NCI-H1436 treated with DMSO at 0.1 percent for 48 hours (cell line): ENCODE data around the gene CNGA4.

Experiments used
- DNase-seq: peaks from one replicate; lab custom pipeline; 2025; lab: John Stamatoyannopoulos, UW

Gene CNGA4

GRCh38 chr11:6238902-6239301, at the start of gene CNGA4:
CNGA4 (plus strand) TSS chr11:6239089; CDS start chr11:6239207, 118 bp downstream.
- DNase-seq, result peak; percentile 94

- no peak for DNase-seq
Measured at GRCh38 chr11:6191742-6192141, 47.1 kb upstream of the CNGA4 start.

GRCh38 chr11:6194065-6194581, 44.8 kb upstream of the CNGA4 start:
- DNase-seq, result no peak

GRCh38 chr11:6196396-6196795, 42.5 kb upstream of the CNGA4 start:
- no peak for DNase-seq

- DNase-seq, result no peak
Measured at GRCh38 chr11:6197466-6198200, 41.3 kb upstream of the CNGA4 start.

GRCh38 chr11:6199174-6199810, 39.6 kb upstream of the CNGA4 start, which contains the start of gene OR52W1:
OR52W1 (plus strand) TSS chr11:6199224; CDS start chr11:6199224, 0 bp downstream.
- DNase-seq, result no peak

- no peak for DNase-seq
Measured at GRCh38 chr11:6200975-6201374, 37.9 kb upstream of the CNGA4 start.

- no peak for DNase-seq
Measured at GRCh38 chr11:6201481-6201880, 37.4 kb upstream of the CNGA4 start.

- no peak for DNase-seq
Measured at GRCh38 chr11:6202041-6202440, 36.8 kb upstream of the CNGA4 start.

GRCh38 chr11:6203327-6203726, 35.6 kb upstream of the CNGA4 start:
- no peak for DNase-seq

- no peak for DNase-seq
Measured at GRCh38 chr11:6204706-6205105, 34.2 kb upstream of the CNGA4 start.

GRCh38 chr11:6205366-6205765, 33.5 kb upstream of the CNGA4 start, which contains the start of gene C11orf42:
C11orf42 (plus strand) TSS chr11:6205557; CDS start chr11:6205616, 59 bp downstream.
- no peak for DNase-seq

GRCh38 chr11:6206456-6207180, 32.3 kb upstream of the CNGA4 start:
- no peak for DNase-seq

GRCh38 chr11:6209801-6210200, 29.1 kb upstream of the CNGA4 start:
- DNase-seq, result no peak

- DNase-seq, result no peak
Measured at GRCh38 chr11:6210274-6210955, 28.5 kb upstream of the CNGA4 start.

- no peak for DNase-seq
Measured at GRCh38 chr11:6214530-6214929, 24.4 kb upstream of the CNGA4 start.

- no peak for DNase-seq
Measured at GRCh38 chr11:6216501-6216900, 22.4 kb upstream of the CNGA4 start.

GRCh38 chr11:6217722-6218121, 21.2 kb upstream of the CNGA4 start:
- no peak for DNase-seq

- no peak for DNase-seq
Measured at GRCh38 chr11:6219359-6219758, 19.5 kb upstream of the CNGA4 start.

GRCh38 chr11:6223854-6224253, 15.0 kb upstream of the CNGA4 start:
- DNase-seq, result no peak

- DNase-seq, result no peak
Measured at GRCh38 chr11:6224421-6224820, 14.5 kb upstream of the CNGA4 start.

GRCh38 chr11:6225024-6225423, 13.9 kb upstream of the CNGA4 start:
- DNase-seq, result no peak
